WTC11 (cell line): ENCODE data around the gene POMGNT2. TPM values are rescaled to one million over a fixed set of nuclear protein-coding genes. Genes with fewer than 3 reads are reported as not detected.

Experiments
- ATAC-seq: fragments of 200-7000 bp; cut with Tn5 transposase; 2 replicates; pipeline ENCODE4 v1.10.0; 2021; ENCODE audit warnings: mild to moderate bottlenecking, moderate library complexity
- CTCF ChIA-PET: fragments of 300-600 bp; sonication (Branson Sonifier 250); formaldehyde crosslinking; loops from one replicate; lab custom pipeline; 2021; ENCODE audit warnings: antibody characterized with exemption; lab: Charles Lee
- POLR2A ChIA-PET: fragments of 350-600 bp; sonication (Branson Sonifier 250); formaldehyde crosslinking; loops from one replicate; lab custom pipeline; 2021; ENCODE audit warnings: antibody characterized with exemption; lab: Charles Lee
- DNase-seq: peaks from one replicate; pipeline ENCODE4 v3.0.0; 2021; ENCODE audit warnings: low spot score
- H3K27ac Mint-ChIP-seq: 2 replicates; pipeline ENCODE4 v1.8.0; 2021; ENCODE audit warnings: mixed read lengths
- H3K27me3 Mint-ChIP-seq: 2 replicates; pipeline ENCODE4 v1.8.0; 2021; ENCODE audit warnings: low read depth, mild to moderate bottlenecking, moderate library complexity, mixed read lengths
- H3K36me3 Mint-ChIP-seq: 2 replicates; pipeline ENCODE4 v1.8.0; 2021; ENCODE audit warnings: mixed read lengths
- H3K4me1 Mint-ChIP-seq: 2 replicates; pipeline ENCODE4 v1.8.0; 2022; ENCODE audit warnings: mixed read lengths
- H3K4me3 Mint-ChIP-seq: 2 replicates; pipeline ENCODE4 v1.8.0; 2021; ENCODE audit warnings: mild to moderate bottlenecking, moderate library complexity, mixed read lengths
- H3K9me3 Mint-ChIP-seq: 2 replicates; pipeline ENCODE4 v1.8.0; 2021; ENCODE audit warnings: mixed read lengths
- EMX1 ChIP-seq: fragments of 250-450 bp; sonication (Bioruptor Pico); IDR thresholded peaks from 2 replicates; pipeline ENCODE4 v1.8.0; 2021; ENCODE audit warnings: mild to moderate bottlenecking
- GABPB1 ChIP-seq: sonication (generic); formaldehyde crosslinking; IDR thresholded peaks from 2 replicates; pipeline ENCODE4 v1.8.1; 2023; ENCODE audit warnings: mild to moderate bottlenecking, missing genetic modification reagents
- GRHL2 ChIP-seq: fragments of 250-450 bp; sonication (Bioruptor Pico); IDR thresholded peaks from 2 replicates; pipeline ENCODE4 v1.8.0; 2022; ENCODE audit warnings: mild to moderate bottlenecking, moderate library complexity; ENCODE audit not compliant: insufficient replicate concordance, severe bottlenecking
- HMGA2 ChIP-seq: fragments of 250-450 bp; sonication (Bioruptor Pico); IDR thresholded peaks from 2 replicates; pipeline ENCODE4 v1.4.0; 2021; ENCODE audit warnings: mild to moderate bottlenecking, moderate library complexity
- JUN ChIP-seq: sonication (generic); formaldehyde crosslinking; IDR thresholded peaks from 2 replicates; pipeline ENCODE4 v1.8.0; 2023; ENCODE audit warnings: mild to moderate bottlenecking, missing genetic modification reagents
- NFE2L1 ChIP-seq: sonication (generic); formaldehyde crosslinking; IDR thresholded peaks from 2 replicates; pipeline ENCODE4 v1.8.1; 2023; ENCODE audit warnings: missing genetic modification reagents
- NR1H2 ChIP-seq: sonication (generic); formaldehyde crosslinking; IDR thresholded peaks from 2 replicates; pipeline ENCODE4 v1.9.0; 2021; ENCODE audit warnings: mild to moderate bottlenecking, moderate library complexity, missing genetic modification reagents
- NR2C2 ChIP-seq: sonication (generic); formaldehyde crosslinking; IDR thresholded peaks from 2 replicates; pipeline ENCODE4 v1.8.0; 2022; ENCODE audit warnings: mild to moderate bottlenecking, missing genetic modification reagents
- NR3C1 ChIP-seq: sonication (generic); formaldehyde crosslinking; conservative IDR thresholded peaks from 2 replicates; pipeline ENCODE4 v1.8.1; 2023; ENCODE audit warnings: low read depth, mild to moderate bottlenecking, missing genetic modification reagents
- OVOL2 ChIP-seq: fragments of 250-450 bp; sonication (Bioruptor Pico); IDR thresholded peaks from 2 replicates; pipeline ENCODE4 v1.9.0; 2021; ENCODE audit warnings: mild to moderate bottlenecking, borderline replicate concordance
- SP1 ChIP-seq: sonication (generic); formaldehyde crosslinking; conservative IDR thresholded peaks from 2 replicates; pipeline ENCODE4 v1.8.1; 2022; ENCODE audit warnings: missing genetic modification reagents
- TCF7 ChIP-seq: sonication (generic); formaldehyde crosslinking; IDR thresholded peaks from 2 replicates; pipeline ENCODE4 v1.8.0; 2022; ENCODE audit warnings: mild to moderate bottlenecking, low read depth, missing genetic modification reagents, moderate library complexity
- ZBTB21 ChIP-seq: sonication (generic); formaldehyde crosslinking; IDR thresholded peaks from 2 replicates; pipeline ENCODE4 v1.8.1; 2023; ENCODE audit warnings: mild to moderate bottlenecking, missing genetic modification reagents, borderline replicate concordance
- ZNF232 ChIP-seq: sonication (generic); formaldehyde crosslinking; IDR thresholded peaks from 2 replicates; pipeline ENCODE4 v1.8.0; 2022; ENCODE audit warnings: mild to moderate bottlenecking, missing genetic modification reagents
- ZNF423 ChIP-seq: fragments of 250-450 bp; sonication (Bioruptor Pico); IDR thresholded peaks from 2 replicates; pipeline ENCODE4 v2.1.2; 2022; ENCODE audit warnings: mild to moderate bottlenecking, moderate library complexity
- ZNF671 ChIP-seq: fragments of 250-450 bp; sonication (Bioruptor Pico); IDR thresholded peaks from 2 replicates; pipeline ENCODE4 v1.8.0; 2021; ENCODE audit warnings: mild to moderate bottlenecking
- total RNA-seq: library from RNA; stranded (reverse); gene quantifications from 3 replicates; pipeline ENCODE4 v1.2.3, GENCODE V29; 2021
- TF ChIP-seq, protein P1 (sequence below): fragments of 250-450 bp; sonication (Bioruptor Pico); IDR thresholded peaks from 2 replicates; pipeline ENCODE4 v1.9.0; 2021; ENCODE audit warnings: mild to moderate bottlenecking, borderline replicate concordance
- TF ChIP-seq, protein P2 (sequence below): sonication (generic); formaldehyde crosslinking; IDR thresholded peaks from 2 replicates; pipeline ENCODE4 v1.8.1; 2023; ENCODE audit warnings: mild to moderate bottlenecking, moderate library complexity, missing genetic modification reagents
- TF ChIP-seq, protein P3 (sequence below): sonication (generic); formaldehyde crosslinking; IDR thresholded peaks from 2 replicates; pipeline ENCODE4 v1.8.1; 2023; ENCODE audit warnings: mild to moderate bottlenecking, missing genetic modification reagents
- TF ChIP-seq, protein P4 (sequence below): sonication (generic); formaldehyde crosslinking; IDR thresholded peaks from 2 replicates; pipeline ENCODE4 v1.8.1; 2022; ENCODE audit warnings: missing genetic modification reagents, borderline replicate concordance
- TF ChIP-seq, protein P5 (sequence below): fragments of 250-450 bp; sonication (Bioruptor Pico); conservative IDR thresholded peaks from 2 replicates; pipeline ENCODE4 v1.9.0; 2021; ENCODE audit warnings: mild to moderate bottlenecking
- TF ChIP-seq, protein P6 (sequence below): fragments of 250-450 bp; sonication (Bioruptor Pico); IDR thresholded peaks from 2 replicates; pipeline ENCODE4 v1.8.0; 2021; ENCODE audit warnings: mild to moderate bottlenecking

POMGNT2 gene
- total RNA-seq, 1 experiment from 2014 or later: 12.5 TPM

DNA sequence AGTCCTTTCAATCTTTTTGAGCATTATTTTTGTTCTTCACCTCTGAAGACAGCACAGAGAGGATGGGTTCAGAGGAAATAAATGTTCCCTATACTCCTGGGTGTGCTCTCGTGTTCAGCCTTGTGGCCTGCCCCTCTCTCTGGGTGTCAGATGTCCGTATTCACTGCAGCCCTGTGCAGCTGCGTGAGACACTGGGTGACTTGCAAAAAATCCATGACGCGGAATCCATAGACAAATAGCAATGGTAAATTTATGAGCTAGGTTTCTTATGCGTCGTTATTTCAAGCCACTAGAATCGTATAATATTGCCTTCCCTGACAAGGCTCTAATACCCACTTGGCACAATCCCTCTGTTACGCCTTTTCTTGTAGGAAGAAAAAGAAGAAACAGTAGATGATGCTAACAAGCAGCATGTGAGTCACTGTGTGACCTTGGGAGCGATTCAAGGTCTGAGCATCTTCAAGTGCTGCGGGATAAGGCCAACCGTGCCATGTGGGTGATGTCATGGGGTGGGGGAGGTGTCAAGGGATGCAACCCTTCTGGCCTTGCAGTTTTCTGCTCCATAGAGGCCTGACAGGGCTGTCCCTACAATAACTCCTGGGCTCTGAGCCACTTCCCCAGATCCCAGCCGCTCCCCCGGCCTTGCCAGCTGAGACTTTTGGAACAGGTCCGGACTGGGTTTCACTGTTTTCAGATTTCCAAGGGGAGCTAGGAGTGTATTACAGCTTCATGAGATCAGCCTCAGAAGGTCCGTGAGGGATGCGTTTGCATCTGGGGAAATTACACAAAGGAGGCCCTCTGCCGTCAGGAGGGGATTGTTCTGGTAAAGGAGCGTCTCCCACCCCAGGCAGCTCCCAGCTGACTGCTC is 47.6 kb upstream of the POMGNT2 start (continued):
- TF ChIP-seq, protein P1, sequence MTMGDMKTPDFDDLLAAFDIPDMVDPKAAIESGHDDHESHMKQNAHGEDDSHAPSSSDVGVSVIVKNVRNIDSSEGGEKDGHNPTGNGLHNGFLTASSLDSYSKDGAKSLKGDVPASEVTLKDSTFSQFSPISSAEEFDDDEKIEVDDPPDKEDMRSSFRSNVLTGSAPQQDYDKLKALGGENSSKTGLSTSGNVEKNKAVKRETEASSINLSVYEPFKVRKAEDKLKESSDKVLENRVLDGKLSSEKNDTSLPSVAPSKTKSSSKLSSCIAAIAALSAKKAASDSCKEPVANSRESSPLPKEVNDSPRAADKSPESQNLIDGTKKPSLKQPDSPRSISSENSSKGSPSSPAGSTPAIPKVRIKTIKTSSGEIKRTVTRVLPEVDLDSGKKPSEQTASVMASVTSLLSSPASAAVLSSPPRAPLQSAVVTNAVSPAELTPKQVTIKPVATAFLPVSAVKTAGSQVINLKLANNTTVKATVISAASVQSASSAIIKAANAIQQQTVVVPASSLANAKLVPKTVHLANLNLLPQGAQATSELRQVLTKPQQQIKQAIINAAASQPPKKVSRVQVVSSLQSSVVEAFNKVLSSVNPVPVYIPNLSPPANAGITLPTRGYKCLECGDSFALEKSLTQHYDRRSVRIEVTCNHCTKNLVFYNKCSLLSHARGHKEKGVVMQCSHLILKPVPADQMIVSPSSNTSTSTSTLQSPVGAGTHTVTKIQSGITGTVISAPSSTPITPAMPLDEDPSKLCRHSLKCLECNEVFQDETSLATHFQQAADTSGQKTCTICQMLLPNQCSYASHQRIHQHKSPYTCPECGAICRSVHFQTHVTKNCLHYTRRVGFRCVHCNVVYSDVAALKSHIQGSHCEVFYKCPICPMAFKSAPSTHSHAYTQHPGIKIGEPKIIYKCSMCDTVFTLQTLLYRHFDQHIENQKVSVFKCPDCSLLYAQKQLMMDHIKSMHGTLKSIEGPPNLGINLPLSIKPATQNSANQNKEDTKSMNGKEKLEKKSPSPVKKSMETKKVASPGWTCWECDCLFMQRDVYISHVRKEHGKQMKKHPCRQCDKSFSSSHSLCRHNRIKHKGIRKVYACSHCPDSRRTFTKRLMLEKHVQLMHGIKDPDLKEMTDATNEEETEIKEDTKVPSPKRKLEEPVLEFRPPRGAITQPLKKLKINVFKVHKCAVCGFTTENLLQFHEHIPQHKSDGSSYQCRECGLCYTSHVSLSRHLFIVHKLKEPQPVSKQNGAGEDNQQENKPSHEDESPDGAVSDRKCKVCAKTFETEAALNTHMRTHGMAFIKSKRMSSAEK (CRISPR knock-in tag): no peak
- no peak for TF ChIP-seq NFE2L1 (CRISPR knock-in tag)
- TF ChIP-seq EMX1: no peak
- TF ChIP-seq ZNF671: no peak
- TF ChIP-seq, protein P2, sequence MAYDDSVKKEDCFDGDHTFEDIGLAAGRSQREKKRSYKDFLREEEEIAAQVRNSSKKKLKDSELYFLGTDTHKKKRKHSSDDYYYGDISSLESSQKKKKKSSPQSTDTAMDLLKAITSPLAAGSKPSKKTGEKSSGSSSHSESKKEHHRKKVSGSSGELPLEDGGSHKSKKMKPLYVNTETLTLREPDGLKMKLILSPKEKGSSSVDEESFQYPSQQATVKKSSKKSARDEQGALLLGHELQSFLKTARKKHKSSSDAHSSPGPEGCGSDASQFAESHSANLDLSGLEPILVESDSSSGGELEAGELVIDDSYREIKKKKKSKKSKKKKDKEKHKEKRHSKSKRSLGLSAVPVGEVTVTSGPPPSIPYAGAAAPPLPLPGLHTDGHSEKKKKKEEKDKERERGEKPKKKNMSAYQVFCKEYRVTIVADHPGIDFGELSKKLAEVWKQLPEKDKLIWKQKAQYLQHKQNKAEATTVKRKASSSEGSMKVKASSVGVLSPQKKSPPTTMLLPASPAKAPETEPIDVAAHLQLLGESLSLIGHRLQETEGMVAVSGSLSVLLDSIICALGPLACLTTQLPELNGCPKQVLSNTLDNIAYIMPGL (CRISPR knock-in tag): no peak
- no peak for TF ChIP-seq OVOL2 (CRISPR knock-in tag)
- TF ChIP-seq SP1 (CRISPR knock-in tag): no peak
- TF ChIP-seq NR2C2 (CRISPR knock-in tag): no peak
- no peak for TF ChIP-seq ZBTB21 (CRISPR knock-in tag)

DNA sequence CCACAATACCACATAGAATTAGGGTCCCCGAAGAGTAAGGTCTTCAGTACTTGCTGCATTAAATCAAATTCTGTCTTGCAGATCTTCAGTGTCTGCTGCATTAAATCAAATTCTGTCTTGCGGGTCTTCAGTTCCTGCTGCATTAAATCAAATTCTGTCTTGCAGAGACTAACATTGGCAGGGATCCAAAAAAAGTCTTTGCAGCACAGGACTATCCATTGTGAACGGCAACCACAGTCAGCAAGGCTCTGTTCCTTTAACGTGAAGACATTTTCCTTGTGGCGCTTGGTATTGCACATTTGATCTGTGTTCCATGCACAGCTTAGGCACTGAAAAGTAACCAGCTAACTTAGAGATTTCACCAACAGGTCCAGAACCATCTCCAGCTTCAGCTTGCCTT is 46.8 kb upstream of the POMGNT2 start:
- TF ChIP-seq, protein P3, sequence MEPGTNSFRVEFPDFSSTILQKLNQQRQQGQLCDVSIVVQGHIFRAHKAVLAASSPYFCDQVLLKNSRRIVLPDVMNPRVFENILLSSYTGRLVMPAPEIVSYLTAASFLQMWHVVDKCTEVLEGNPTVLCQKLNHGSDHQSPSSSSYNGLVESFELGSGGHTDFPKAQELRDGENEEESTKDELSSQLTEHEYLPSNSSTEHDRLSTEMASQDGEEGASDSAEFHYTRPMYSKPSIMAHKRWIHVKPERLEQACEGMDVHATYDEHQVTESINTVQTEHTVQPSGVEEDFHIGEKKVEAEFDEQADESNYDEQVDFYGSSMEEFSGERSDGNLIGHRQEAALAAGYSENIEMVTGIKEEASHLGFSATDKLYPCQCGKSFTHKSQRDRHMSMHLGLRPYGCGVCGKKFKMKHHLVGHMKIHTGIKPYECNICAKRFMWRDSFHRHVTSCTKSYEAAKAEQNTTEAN (CRISPR knock-in tag): no peak
- no peak for TF ChIP-seq HMGA2 (CRISPR knock-in tag)
- no peak for TF ChIP-seq NR1H2 (CRISPR knock-in tag)
- TF ChIP-seq ZNF671: no peak
- no peak for TF ChIP-seq JUN (CRISPR knock-in tag)
- TF ChIP-seq, protein P4, sequence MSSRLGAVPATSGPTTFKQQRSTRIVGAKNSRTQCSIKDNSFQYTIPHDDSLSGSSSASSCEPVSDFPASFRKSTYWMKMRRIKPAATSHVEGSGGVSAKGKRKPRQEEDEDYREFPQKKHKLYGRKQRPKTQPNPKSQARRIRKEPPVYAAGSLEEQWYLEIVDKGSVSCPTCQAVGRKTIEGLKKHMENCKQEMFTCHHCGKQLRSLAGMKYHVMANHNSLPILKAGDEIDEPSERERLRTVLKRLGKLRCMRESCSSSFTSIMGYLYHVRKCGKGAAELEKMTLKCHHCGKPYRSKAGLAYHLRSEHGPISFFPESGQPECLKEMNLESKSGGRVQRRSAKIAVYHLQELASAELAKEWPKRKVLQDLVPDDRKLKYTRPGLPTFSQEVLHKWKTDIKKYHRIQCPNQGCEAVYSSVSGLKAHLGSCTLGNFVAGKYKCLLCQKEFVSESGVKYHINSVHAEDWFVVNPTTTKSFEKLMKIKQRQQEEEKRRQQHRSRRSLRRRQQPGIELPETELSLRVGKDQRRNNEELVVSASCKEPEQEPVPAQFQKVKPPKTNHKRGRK: no peak
- TF ChIP-seq EMX1: no peak
- no peak for TF ChIP-seq TCF7 (CRISPR knock-in tag)
- no peak for TF ChIP-seq OVOL2 (CRISPR knock-in tag)
- no peak for TF ChIP-seq ZBTB21 (CRISPR knock-in tag)
- TF ChIP-seq NR3C1 (CRISPR knock-in tag): no peak
- no peak for TF ChIP-seq GABPB1 (CRISPR knock-in tag)
- TF ChIP-seq, protein P5, sequence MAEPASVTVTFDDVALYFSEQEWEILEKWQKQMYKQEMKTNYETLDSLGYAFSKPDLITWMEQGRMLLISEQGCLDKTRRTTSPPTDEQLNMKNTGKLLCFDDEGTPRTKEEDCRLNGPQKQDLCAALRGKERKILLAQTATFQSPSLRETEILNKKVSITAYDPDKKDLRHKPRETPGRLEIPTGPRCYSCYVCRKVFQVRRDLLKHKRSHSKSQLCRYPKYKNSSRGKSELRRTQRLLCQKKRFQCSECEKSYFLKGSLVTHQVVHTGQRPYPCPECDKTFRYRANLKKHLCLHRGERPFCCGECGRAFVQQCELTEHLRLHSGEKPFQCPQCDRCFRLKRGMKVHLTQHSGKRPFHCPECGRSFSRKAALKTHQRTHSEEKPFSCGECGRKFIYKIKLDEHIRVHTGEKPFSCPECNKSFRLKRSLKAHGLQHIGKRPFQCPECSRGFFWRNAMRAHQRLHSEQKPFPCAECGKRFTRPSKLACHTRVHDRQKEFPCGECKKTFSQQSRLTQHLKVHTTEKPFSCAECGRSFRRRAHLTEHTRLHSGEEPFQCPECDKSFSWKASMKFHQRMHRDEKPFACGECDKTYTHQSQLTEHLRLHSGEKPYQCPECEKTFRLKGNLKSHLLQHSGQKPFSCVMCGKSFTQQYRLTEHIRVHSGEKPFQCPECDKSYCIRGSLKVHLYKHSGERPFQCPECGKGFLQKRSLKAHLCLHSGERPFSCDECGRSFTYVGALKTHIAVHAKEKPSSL (CRISPR knock-in tag): no peak
- TF ChIP-seq ZNF232 (CRISPR knock-in tag): no peak
- TF ChIP-seq, protein P6, sequence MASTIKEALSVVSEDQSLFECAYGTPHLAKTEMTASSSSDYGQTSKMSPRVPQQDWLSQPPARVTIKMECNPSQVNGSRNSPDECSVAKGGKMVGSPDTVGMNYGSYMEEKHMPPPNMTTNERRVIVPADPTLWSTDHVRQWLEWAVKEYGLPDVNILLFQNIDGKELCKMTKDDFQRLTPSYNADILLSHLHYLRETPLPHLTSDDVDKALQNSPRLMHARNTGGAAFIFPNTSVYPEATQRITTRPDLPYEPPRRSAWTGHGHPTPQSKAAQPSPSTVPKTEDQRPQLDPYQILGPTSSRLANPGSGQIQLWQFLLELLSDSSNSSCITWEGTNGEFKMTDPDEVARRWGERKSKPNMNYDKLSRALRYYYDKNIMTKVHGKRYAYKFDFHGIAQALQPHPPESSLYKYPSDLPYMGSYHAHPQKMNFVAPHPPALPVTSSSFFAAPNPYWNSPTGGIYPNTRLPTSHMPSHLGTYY (CRISPR knock-in tag): no peak
- TF ChIP-seq GRHL2: no peak
- no peak for TF ChIP-seq ZNF423 (CRISPR knock-in tag)
- TF ChIP-seq, all 79 proteins: peak for 0
- no peak overlapping the region for H3K27ac Mint-ChIP-seq
- H3K4me3 Mint-ChIP-seq: no peak overlapping the region
- no peaks in the 10 kb centered on the region for H3K36me3 Mint-ChIP-seq
- peaks cover 6% of the 10 kb centered on the region for H3K4me1 Mint-ChIP-seq
- H3K27me3 Mint-ChIP-seq: peaks cover 16% of the 10 kb centered on the region
- ATAC-seq (no peak), DNase-seq (no peak)
- H3K9me3 Mint-ChIP-seq: no peaks in the 10 kb centered on the region
- POLR2A ChIA-PET: no interaction called here
- CTCF ChIA-PET: interaction anchor here (1.5 to 6.2 kb wide), 2 partner anchors 171 to 191 kb away, joined by 3 to 62 read pairs; no protein-coding TSS in a partner anchor
